ENCODE results near the gene KRT81. TPM values are rescaled to one million over a fixed set of nuclear protein-coding genes. Genes with fewer than 3 reads are reported as not detected.
"Not testable (repeated sequence)": the region's sequence is repeated elsewhere in the genome, so short reads cannot be mapped to it uniquely, and the experiment has no call there.

The KRT81 gene
- total RNA-seq, 1 experiment from 2014 or later = 3.3 TPM

- no peak for DNase-seq (ENCODE audit: low read depth)
- in situ Hi-C loops (cut with HindIII; ENCODE audit: low pct_unique_long_range_greater_than_20kb, low sequenced_read_pairs) = no loop called here
Measured at GRCh38 chr12:52248541-52249461, 42.5 kb downstream of the KRT81 start.

DNA sequence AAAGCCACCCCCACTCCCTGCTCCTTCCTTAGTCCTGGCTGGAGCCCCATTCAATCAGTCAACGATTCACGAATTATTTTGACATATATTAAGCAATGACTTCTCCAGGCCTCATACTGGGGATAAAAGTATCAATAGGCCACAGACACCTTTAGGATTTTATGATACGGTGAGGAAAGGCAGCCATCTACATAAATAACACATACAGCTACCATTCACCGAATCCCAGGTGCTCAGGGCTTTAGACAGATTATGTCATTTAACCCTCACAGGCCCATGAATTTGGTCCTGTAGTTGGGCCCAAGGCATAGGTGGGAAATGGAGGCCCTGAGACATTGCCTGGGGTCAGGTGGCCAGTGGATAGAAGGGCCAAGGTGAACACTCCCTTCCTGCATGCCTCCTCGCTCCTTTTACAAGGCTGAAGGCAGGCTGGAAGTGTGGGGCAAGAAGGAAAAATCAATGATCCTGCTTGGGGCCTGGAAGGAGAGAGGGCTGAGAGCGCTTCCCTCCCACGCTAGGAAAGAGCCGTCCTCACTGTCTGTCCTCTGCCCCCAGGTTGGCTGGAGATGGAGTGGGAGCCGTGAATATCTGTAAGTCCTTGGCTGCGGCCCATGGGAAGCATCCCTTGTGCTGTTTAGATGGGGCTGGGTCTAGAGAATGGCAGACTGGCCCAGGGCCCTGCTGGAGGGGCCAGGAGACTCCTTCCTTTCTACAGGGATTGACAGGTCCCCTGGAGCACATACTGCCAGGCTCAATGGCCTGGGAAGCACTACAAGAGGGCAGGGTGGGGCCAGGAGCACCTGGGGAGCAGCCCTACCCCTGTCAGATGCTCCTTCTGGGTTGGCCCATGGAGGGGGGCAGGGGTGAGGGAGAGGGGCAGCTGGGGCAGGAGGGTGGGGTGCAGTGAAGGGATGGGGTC lies 43.5 kb downstream of the KRT81 start:
- in situ Hi-C loops (cut with HindIII; ENCODE audit: low pct_unique_long_range_greater_than_20kb, low sequenced_read_pairs) = no loop called here
- DNase-seq (ENCODE audit: low read depth) = no peak

DNA sequence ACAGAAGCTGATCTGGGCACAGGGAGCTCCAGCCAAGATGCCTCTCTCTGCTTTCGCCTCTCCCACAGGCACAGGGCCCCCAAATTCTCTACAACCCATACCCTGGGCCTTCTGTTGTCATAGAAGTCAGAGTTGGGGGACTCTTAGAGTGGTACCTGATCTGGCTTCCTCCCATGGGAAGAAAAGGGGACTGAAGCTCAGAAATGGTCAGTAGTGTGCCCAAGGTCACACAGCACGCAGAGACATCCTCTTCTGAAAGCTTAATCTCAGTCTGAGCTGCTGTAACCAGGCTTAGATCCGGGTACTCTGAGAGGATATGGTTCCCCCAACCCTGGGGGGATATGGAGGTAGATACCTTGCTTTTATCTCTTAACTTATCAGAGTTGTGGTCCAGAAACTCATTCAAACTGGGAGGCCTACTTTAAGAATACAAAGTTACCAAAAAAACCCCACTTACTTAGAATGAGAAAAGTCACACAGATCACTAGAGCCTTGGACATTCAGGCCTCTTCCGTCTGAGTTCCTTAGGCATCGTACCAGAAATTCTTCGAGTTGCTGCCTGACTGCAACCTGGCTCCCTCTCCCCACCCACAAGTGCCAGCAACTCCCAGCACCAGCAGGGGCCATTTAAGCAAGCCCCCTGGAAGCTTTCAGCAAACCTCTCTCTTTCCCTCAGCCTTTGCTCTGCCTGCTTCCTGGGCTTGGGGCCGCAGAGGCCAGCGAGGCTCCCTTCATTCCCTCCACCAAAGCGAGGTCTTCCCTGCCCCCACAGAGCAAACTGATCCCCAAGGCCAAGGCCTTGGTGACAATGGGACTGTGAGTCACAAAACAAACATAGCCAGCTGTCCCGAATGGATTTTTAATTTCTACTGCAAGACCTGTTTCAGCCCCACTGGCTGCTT lies 44.4 kb downstream of the KRT81 start:
- peak; percentile 83 for DNase-seq (ENCODE audit: low read depth)
- in situ Hi-C loops (cut with HindIII; ENCODE audit: low pct_unique_long_range_greater_than_20kb, low sequenced_read_pairs) = no loop called here

- in situ Hi-C loops (cut with HindIII; ENCODE audit: low pct_unique_long_range_greater_than_20kb, low sequenced_read_pairs) = no loop called here
- DNase-seq (ENCODE audit: low read depth) = no peak
Measured at GRCh38 chr12:52245962-52246569, 45.3 kb downstream of the KRT81 start.

DNA sequence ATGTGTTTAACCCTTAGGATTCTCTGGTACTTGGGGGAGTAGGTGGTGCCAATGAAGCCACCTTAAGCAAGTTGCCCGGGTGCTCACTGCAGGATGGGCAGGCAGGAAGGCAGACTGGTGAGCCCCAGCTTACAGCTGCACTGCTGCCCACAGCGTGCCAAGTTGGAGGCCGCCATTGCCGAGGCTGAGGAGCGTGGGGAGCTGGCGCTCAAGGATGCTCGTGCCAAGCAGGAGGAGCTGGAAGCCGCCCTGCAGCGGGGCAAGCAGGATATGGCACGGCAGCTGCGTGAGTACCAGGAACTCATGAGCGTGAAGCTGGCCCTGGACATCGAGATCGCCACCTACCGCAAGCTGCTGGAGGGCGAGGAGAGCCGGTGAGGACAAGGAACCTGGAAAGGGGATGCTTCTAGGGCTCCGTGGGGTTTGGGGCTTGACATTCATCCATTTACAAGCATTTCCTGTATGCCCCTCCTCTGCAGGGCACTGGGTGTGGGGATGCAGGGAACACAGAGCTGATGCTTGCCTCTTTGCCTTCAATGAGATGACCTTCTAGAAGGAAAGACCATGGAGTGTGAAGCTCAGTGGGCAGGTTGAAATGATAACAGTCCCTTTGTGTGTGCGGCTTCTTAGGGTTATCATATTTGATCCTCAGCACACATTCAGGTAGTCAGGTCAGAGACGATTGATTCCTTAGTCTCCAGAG lies 45.9 kb downstream of the KRT81 start:
- in situ Hi-C loops (cut with HindIII; ENCODE audit: low pct_unique_long_range_greater_than_20kb, low sequenced_read_pairs) = no loop called here
- DNase-seq (ENCODE audit: low read depth) = peak; percentile 41

DNA sequence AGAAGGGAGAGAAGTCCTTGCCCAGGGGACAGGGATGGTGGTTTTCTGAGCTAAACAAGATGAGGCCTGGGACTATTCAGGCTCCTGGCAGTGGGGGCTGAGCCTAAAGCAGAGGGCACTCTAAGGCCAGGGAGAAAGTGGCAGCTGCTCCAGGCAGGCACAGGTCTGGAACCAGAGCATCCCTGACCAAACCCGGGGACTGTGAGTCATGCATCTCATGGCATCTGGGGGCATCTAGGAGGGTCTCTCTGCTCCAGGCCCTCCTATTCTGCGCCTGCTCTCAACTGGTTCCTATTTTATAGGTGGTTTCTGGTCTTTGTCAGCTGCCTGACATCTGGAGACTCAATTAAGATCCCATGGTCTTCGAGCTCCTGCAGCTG lies 46.7 kb downstream of the KRT81 start:
- in situ Hi-C loops (cut with HindIII; ENCODE audit: low pct_unique_long_range_greater_than_20kb, low sequenced_read_pairs) = no loop called here
- DNase-seq (ENCODE audit: low read depth) = no peak

DNA sequence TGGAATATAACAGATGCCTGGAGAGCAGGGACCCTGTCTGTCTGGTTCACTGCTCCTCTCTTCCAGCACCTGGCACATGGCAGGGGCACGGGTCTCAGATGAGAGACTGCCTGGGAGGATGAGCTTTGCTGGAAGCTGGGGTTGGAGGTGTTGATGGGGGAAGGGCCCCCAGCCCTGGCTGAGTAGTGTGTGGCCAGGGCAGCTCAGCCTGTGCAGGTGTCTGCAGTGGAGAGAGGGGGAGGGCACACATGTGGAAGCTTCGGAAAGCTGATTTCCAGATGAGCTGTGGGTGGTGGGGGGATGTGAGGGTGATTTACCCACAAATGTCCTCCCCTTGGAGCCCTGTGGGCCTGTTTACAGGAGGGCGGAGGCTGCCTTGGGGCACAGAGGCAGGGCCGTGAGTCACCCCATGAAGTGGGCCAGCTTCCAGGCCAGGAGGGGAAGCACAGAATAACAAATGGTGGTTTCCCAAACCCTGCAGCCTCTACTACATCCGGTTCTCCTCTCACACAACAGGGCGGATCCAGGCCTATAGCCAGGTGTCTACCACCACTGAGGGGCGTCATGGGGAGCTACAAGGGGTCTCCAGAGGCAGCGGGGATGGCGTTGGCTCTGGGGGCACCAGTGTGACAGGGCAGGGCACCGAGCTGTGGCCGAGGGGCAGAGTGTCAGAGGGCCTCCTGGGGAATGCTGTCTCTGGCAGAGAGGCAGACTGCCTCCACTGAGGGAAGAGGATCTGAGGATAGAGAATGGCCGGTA lies 47.3 kb downstream of the KRT81 start:
- DNase-seq (ENCODE audit: low read depth) = peak; percentile 99
- in situ Hi-C loops (cut with HindIII; ENCODE audit: low pct_unique_long_range_greater_than_20kb, low sequenced_read_pairs) = no loop called here

GRCh38 chr12:52243259-52243855 lies 48.0 kb downstream of the KRT81 start:
- in situ Hi-C loops (cut with HindIII; ENCODE audit: low pct_unique_long_range_greater_than_20kb, low sequenced_read_pairs) = no loop called here
- peak; percentile 97 for DNase-seq (ENCODE audit: low read depth)

DNA sequence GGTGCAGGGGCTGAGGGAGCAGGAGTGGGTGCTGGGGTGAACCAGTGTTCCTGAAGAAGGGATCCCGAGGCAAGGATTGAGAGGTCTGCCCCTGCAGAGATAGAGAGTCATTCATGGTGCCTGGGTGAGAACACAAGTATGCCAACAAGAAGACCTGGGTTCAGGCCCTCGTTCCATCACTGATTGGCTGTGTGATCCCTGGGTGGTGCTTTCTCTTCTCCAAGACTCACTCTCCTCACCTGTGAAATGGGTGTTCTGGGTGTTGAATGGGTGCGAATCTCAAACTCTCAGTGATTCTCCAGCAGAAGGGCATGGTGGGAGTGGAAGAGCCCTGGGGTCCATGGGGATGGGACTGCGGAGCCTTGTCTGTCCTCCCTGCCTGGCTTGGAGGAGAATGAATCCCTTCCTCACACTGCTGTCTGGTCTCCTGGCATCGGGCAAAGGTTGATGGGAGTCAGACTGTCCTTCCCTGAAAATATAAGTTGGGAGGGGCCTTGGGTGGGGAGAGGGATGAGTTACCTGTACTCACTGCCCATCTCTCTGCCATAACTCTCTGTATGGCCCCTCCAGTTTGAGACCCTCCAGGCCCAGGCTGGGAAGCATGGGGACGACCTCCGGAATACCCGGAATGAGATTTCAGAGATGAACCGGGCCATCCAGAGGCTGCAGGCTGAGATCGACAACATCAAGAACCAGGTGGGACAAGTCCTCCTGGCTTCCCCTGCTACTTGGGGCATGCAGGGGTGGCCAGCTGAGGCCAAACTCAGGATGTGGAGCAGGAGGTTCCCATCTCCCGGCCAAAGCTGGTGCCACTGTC lies 48.7 kb downstream of the KRT81 start:
- DNase-seq (ENCODE audit: low read depth) = no peak
- in situ Hi-C loops (cut with HindIII; ENCODE audit: low pct_unique_long_range_greater_than_20kb, low sequenced_read_pairs) = no loop called here

DNA sequence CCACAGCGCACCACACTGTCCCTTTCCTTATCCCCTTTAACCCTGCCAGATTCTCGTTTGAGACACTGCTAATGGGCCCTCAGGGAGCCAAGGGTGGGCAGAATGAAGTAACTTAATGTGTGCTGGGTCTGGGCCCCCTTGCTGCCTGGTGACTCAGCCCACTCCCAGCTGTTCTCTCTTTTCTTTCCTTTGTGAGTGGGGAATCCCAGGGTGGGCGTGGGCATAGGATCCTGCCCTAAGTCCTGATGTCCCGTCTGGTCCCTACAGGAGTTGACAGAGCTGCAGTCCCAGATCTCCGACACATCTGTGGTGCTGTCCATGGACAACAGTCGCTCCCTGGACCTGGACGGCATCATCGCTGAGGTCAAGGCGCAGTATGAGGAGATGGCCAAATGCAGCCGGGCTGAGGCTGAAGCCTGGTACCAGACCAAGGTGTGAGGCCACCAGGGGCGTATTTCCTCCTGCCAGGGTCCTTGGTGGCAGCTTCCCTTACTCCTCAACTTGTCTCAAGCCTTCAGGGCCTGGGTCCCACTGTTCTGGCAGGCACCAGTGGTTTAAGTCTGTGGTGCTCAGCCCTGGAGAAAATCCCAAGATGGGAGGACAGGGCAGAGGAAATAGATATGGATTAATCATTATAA lies 50.0 kb downstream of the KRT81 start:
- in situ Hi-C loops (cut with HindIII; ENCODE audit: low pct_unique_long_range_greater_than_20kb, low sequenced_read_pairs) = no loop called here
- DNase-seq (ENCODE audit: low read depth) = peak; percentile 23

- in situ Hi-C loops (cut with HindIII; ENCODE audit: low pct_unique_long_range_greater_than_20kb, low sequenced_read_pairs); DNase-seq (ENCODE audit: low read depth): not testable (repeated sequence)
Measured at GRCh38 chr12:52240247-52240646, 51.1 kb downstream of the KRT81 start.

DNA sequence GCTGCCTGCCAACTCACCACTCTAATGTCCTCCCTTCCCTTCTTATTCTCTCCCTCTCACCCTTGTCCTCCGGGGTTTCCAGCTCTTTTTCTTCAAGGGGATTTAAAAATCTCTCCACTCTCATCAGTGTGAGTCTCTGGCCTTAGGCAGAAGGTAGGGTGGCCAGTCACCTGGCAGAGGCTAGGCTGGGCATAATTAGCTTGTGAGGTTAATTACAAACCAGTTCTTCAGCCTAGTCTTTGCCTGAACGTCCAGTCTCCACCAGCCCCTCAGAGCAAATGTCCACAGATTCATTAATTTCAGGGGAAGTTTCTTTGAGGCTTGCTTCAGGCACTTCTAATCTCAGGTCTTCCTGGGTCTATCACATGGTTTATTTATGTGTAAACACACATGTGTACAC lies 51.6 kb downstream of the KRT81 start:
- in situ Hi-C loops (cut with HindIII; ENCODE audit: low pct_unique_long_range_greater_than_20kb, low sequenced_read_pairs) = no loop called here

GRCh38 chr12:52238916-52239646 lies 52.3 kb downstream of the KRT81 start:
- in situ Hi-C loops (cut with HindIII; ENCODE audit: low pct_unique_long_range_greater_than_20kb, low sequenced_read_pairs) = no loop called here
- no peak for DNase-seq (ENCODE audit: low read depth)

More for the DNA sequence above, 51.6 kb downstream of the KRT81 start:
- DNase-seq (ENCODE audit: low read depth) = no peak

DNA sequence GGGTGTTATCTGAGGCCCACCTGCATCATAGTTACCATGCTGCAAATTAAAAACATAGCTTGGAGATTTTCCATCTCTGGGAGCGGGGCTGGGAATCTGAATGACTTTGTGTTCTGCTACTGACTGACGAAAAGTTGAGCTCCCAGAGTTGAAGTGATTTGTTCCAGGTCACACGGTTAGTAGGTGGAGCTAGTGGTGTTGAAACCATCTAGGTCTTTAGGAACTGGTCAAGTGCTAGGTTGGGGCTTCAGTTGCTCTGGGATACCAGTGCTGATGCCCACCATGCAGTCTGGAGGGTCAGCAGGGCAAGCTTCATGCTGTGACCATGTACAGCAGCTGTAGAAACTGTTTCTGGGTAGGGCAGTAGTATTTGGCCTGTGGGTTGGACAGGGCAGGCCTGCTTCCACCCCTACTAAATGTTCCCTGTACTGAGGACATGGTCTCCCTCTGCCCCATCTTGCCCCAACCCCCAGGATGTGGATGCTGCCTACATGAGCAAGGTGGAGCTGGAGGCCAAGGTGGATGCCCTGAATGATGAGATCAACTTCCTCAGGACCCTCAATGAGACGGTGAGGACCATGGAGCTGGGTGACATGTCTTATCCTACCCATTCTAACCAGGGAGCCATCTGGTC lies 53.0 kb downstream of the KRT81 start:
- DNase-seq (ENCODE audit: low read depth) = no peak
- in situ Hi-C loops (cut with HindIII; ENCODE audit: low pct_unique_long_range_greater_than_20kb, low sequenced_read_pairs) = no loop called here

Data from Caki2 (cell line).